Measurements from ENCODE around the gene PITPNM3. TPM values are rescaled to one million over a fixed set of nuclear protein-coding genes. Genes with fewer than 3 reads are reported as not detected.
"Not testable (repeated sequence)": the region's sequence is repeated elsewhere in the genome, so short reads cannot be mapped to it uniquely, and the experiment has no call there.

The PITPNM3 gene
- total RNA-seq, 2 experiments from 2014 or later: 0.87 to 0.92 TPM

- H3K36me3 Mint-ChIP-seq (ENCODE audit: low read depth): peaks cover 6% of the 10 kb centered on the region
- ChIA-PET POLR2A (interaction anchor here (1.0 kb wide), 1 partner anchor 67 kb away, joined by 3 read pairs; no protein-coding TSS in a partner anchor), CTCF (interaction anchor here (0.7 to 1.0 kb wide), 2 partner anchors 65 to 102 kb away, joined by 3 read pairs; no protein-coding TSS in a partner anchor)
- peak overlapping the region; percentile 42 for H3K27ac Mint-ChIP-seq
- ATAC-seq: peak; percentile 94
- no peaks in the 10 kb centered on the region for H3K27me3 Mint-ChIP-seq
- H3K4me3 Mint-ChIP-seq: peak overlapping the region; percentile 13
- no peaks in the 10 kb centered on the region for H3K9me3 Mint-ChIP-seq
- intact Hi-C loops (cut with micrococcal nuclease): no loop called here
- TF ChIP-seq CTCF (IDR thresholded peaks at IDR 0.05): no peak
- peaks cover 15% of the 10 kb centered on the region for H3K4me1 Mint-ChIP-seq (ENCODE audit: low read depth)
- peak; percentile 82 for DNase-seq
Observed at GRCh38 chr17:6574687-6575595, 18.6 kb upstream of the PITPNM3 start.

GRCh38 chr17:6573982-6574686, 17.8 kb upstream of the PITPNM3 start:
- Mint-ChIP-seq H3K36me3 (ENCODE audit: low read depth) (peaks cover 6% of the 10 kb centered on the region), H3K4me3 (no peak overlapping the region), H3K4me1 (ENCODE audit: low read depth) (peaks cover 15% of the 10 kb centered on the region), H3K27ac (no peak overlapping the region), H3K27me3 (no peaks in the 10 kb centered on the region), H3K9me3 (no peaks in the 10 kb centered on the region)
- no peak for DNase-seq
- TF ChIP-seq CTCF (IDR thresholded peaks at IDR 0.05): no peak
- CTCF ChIA-PET: interaction anchor here (0.7 to 1.0 kb wide), 2 partner anchors 65 to 101 kb away, joined by 3 read pairs; no protein-coding TSS in a partner anchor
- intact Hi-C loops (cut with micrococcal nuclease): no loop called here
- ATAC-seq: no peak
- POLR2A ChIA-PET: no interaction called here

- CTCF ChIA-PET; H3K36me3 Mint-ChIP-seq (ENCODE audit: low read depth); DNase-seq; H3K27ac Mint-ChIP-seq; POLR2A ChIA-PET; intact Hi-C loops (cut with micrococcal nuclease); ATAC-seq; H3K4me3 Mint-ChIP-seq; H3K27me3 Mint-ChIP-seq; H3K9me3 Mint-ChIP-seq: not testable (repeated sequence)
- peaks cover 15% of the 10 kb centered on the region for H3K4me1 Mint-ChIP-seq (ENCODE audit: low read depth)
Observed at GRCh38 chr17:6573495-6573894, 17.1 kb upstream of the PITPNM3 start.

- Mint-ChIP-seq H3K4me1 (ENCODE audit: low read depth) (peaks cover 15% of the 10 kb centered on the region), H3K4me3 (no peak overlapping the region), H3K36me3 (ENCODE audit: low read depth) (peaks cover 6% of the 10 kb centered on the region), H3K27me3 (peaks cover 1% of the 10 kb centered on the region), H3K27ac (no peak overlapping the region), H3K9me3 (no peaks in the 10 kb centered on the region)
- intact Hi-C loops (cut with micrococcal nuclease): no loop called here
- DNase-seq: no peak
- CTCF ChIA-PET: no interaction called here
- POLR2A ChIA-PET: no interaction called here
- ATAC-seq: no peak
- no peak for TF ChIP-seq CTCF (IDR thresholded peaks at IDR 0.05)
Observed at GRCh38 chr17:6572972-6573370, 16.6 kb upstream of the PITPNM3 start.

- Mint-ChIP-seq H3K4me3 (no peak overlapping the region), H3K36me3 (ENCODE audit: low read depth) (no peaks in the 10 kb centered on the region), H3K9me3 (no peaks in the 10 kb centered on the region), H3K27ac (no peak overlapping the region), H3K27me3 (peaks cover 1% of the 10 kb centered on the region), H3K4me1 (ENCODE audit: low read depth) (peaks cover 13% of the 10 kb centered on the region)
- TF ChIP-seq CTCF (IDR thresholded peaks at IDR 0.05): no peak
- intact Hi-C loops (cut with micrococcal nuclease): no loop called here
- no peak for ATAC-seq
- CTCF ChIA-PET: no interaction called here
- POLR2A ChIA-PET: no interaction called here
- no peak for DNase-seq
Observed at GRCh38 chr17:6571452-6571781, 15.1 kb upstream of the PITPNM3 start.
